Parathyroid adenoma (tissue), 2 donors: ENCODE measurements around the gene MRPL36.

Experiments
- H2AFZ ChIP-seq: fragments of 300-600 bp; sonication (generic); one replicate; pipeline ENCODE4 v1.7.0; 2017; ENCODE audit warnings: antibody characterized with exemption, mild to moderate bottlenecking
- H3K27ac ChIP-seq: fragments of 300-600 bp; sonication (generic); one replicate; pipeline ENCODE4 v1.7.0; 2017
- H3K27me3 ChIP-seq: fragments of 300-600 bp; sonication (generic); one replicate; pipeline ENCODE4 v1.7.0; 2017; ENCODE audit warnings: low read length; ENCODE audit not compliant: control insufficient read depth, insufficient read depth
- H3K36me3 ChIP-seq: fragments of 300-600 bp; sonication (generic); one replicate; pipeline ENCODE4 v1.7.0; 2017; ENCODE audit warnings: low read length; ENCODE audit not compliant: control insufficient read depth, insufficient read depth
- H3K4me1 ChIP-seq: fragments of 300-600 bp; sonication (generic); one replicate; pipeline ENCODE4 v1.7.0; 2017; ENCODE audit warnings: control low read depth
- H3K4me2 ChIP-seq: fragments of 300-600 bp; sonication (generic); one replicate; pipeline ENCODE4 v1.7.0; 2017; ENCODE audit warnings: low read length
- H3K4me3 ChIP-seq: fragments of 300-600 bp; sonication (generic); one replicate; pipeline ENCODE4 v1.7.0; 2017; ENCODE audit warnings: low read depth, low read length
- H3K79me2 ChIP-seq: fragments of 300-600 bp; sonication (generic); one replicate; pipeline ENCODE4 v1.7.0; 2017; ENCODE audit warnings: control low read depth
- H3K9ac ChIP-seq: fragments of 300-600 bp; sonication (generic); one replicate; pipeline ENCODE4 v1.7.0; 2017; ENCODE audit warnings: mild to moderate bottlenecking
- H3K9me3 ChIP-seq: fragments of 300-600 bp; sonication (generic); one replicate; pipeline ENCODE4 v1.7.0; 2017; ENCODE audit warnings: low read length; ENCODE audit not compliant: control insufficient read depth
- TF ChIP-seq, protein P1 (sequence below): fragments of 300-600 bp; sonication (generic); IDR thresholded peaks from one replicate; pipeline ENCODE4 v1.7.0; 2017; ENCODE audit warnings: antibody characterized with exemption, mild to moderate bottlenecking
- donor health status: primary hyperparathyroidism.

Gene MRPL36

DNA sequence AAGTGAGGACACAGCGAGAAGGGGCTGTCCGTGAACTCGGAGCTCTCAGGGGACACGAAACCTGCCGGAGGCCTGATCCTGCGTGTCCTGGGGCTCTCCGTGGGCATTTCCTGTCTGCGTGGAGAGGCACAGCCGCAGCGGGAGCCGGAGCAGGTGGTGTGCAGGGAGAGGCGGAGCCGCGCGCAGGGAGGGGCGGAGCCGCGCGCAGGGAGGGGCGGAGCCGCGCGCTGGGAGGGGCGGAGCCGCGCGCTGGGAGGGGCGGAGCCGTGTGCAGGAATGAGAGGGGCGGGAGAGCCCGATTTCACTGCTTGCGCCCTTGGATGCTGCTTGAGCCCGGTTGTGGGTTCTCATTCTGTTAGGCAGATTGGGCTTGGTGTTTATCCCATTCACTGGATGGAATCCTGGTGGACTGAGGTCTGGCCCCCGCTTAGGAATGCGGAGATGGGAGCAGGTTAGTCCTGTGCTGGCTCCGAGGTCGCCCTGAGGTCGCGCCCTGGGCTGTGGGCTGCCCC lies 28.3 kb upstream of the MRPL36 start:
- H3K79me2 ChIP-seq: no peaks in the 10 kb centered on the region
- H3K4me2 ChIP-seq: no peak overlapping the region
- H3K9ac ChIP-seq: no peak overlapping the region
- no peak overlapping the region for H3K4me3 ChIP-seq
- H3K27me3 ChIP-seq: no peaks in the 10 kb centered on the region
- no peak overlapping the region for H3K27ac ChIP-seq
- no peaks in the 10 kb centered on the region for H3K36me3 ChIP-seq
- H3K9me3 ChIP-seq: no peaks in the 10 kb centered on the region
- no peaks in the 10 kb centered on the region for H3K4me1 ChIP-seq
- TF ChIP-seq, protein P1, sequence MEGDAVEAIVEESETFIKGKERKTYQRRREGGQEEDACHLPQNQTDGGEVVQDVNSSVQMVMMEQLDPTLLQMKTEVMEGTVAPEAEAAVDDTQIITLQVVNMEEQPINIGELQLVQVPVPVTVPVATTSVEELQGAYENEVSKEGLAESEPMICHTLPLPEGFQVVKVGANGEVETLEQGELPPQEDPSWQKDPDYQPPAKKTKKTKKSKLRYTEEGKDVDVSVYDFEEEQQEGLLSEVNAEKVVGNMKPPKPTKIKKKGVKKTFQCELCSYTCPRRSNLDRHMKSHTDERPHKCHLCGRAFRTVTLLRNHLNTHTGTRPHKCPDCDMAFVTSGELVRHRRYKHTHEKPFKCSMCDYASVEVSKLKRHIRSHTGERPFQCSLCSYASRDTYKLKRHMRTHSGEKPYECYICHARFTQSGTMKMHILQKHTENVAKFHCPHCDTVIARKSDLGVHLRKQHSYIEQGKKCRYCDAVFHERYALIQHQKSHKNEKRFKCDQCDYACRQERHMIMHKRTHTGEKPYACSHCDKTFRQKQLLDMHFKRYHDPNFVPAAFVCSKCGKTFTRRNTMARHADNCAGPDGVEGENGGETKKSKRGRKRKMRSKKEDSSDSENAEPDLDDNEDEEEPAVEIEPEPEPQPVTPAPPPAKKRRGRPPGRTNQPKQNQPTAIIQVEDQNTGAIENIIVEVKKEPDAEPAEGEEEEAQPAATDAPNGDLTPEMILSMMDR: no peak
- no peak overlapping the region for H2AFZ ChIP-seq

DNA sequence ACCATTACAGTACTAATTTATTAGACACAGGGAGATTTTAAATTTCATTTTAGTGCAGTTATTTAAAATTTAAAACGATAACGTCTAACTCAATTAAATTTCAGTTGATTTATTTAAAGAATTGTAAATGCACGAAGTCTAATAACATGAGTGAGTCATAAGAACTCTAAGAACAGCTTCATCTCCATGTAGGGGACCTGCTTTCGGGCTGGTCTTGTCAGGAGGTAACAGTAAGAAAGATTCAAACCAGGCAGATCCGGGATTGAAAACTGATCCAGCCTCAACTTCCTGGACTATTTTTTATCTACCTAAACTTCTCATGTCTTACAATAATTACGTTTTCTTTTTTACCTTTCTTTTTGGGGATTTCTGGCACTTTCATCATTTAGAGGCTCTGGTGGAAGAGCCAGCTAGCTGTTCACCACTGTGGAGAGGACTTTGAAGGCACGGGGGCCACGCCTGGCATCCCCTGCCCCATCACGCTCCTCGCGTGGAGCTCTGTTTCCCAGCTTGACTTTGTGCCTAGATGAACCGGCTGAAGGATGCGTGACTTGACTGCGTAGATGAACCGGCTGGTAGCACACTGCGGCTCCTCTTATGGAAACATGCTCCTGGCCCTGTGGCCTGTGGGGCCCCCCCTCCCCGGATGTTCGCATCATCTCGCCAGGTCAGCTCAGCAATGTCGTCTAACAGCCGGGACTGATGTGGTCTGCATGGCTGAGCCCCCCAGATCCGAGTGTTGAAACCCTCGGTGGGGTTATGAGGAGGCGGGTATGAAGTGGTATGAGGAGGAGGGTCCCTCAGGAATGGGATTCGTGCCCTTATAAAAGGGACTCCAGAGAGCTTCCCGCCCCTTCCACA lies 27.6 kb upstream of the MRPL36 start:
- TF ChIP-seq, protein P1: no peak

DNA sequence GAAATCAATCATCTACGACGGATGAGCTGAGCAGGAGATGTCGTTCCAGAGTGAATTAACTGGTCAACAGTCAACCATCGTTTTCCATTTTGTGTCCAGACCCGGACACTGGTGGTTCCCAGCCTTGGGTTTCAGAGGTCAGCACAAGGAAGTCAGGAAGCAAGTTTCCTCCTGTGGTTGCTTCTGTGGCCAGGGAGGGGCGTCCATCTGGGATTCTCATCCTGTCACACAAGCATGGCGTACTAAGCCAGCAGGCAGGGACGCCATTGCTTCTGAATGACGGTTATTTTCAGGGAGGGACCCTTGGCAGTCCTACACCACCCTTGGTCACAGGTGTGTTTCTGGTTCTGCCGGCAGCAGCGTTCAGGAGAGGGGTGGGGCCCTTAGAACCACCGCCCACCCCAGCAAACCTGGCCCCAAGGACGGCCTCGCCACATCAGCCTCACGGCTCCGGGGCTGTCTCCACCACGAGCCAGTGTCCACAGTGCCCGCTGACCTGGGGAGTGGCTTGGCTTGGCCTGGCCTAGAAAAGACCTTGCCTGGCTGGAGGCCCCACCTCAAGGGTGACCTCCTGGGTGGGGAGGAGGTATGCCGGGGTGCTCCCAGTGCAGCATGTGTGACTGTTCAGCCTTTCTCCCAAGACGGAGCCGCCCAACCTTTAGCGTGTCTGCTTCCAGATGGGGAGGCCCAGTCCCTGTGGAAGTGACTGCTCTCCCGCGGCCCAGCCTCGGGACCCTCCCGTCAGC lies 26.8 kb upstream of the MRPL36 start:
- Histone ChIP-seq H3K9ac (no peak overlapping the region), H2AFZ (no peak overlapping the region), H3K4me2 (no peak overlapping the region), H3K27me3 (no peaks in the 10 kb centered on the region), H3K4me1 (no peaks in the 10 kb centered on the region), H3K4me3 (no peak overlapping the region), H3K79me2 (no peaks in the 10 kb centered on the region), H3K36me3 (no peaks in the 10 kb centered on the region), H3K27ac (no peak overlapping the region), H3K9me3 (no peaks in the 10 kb centered on the region)
- TF ChIP-seq, protein P1: no peak

More for the DNA sequence above, 27.6 kb upstream of the MRPL36 start:
- no peak overlapping the region for H3K4me3 ChIP-seq
- H3K9ac ChIP-seq: no peak overlapping the region
- no peaks in the 10 kb centered on the region for H3K27me3 ChIP-seq
- no peaks in the 10 kb centered on the region for H3K4me1 ChIP-seq
- no peaks in the 10 kb centered on the region for H3K79me2 ChIP-seq
- H2AFZ ChIP-seq: no peak overlapping the region
- H3K9me3 ChIP-seq: no peaks in the 10 kb centered on the region
- no peak overlapping the region for H3K27ac ChIP-seq
- H3K36me3 ChIP-seq: no peaks in the 10 kb centered on the region
- no peak overlapping the region for H3K4me2 ChIP-seq

DNA sequence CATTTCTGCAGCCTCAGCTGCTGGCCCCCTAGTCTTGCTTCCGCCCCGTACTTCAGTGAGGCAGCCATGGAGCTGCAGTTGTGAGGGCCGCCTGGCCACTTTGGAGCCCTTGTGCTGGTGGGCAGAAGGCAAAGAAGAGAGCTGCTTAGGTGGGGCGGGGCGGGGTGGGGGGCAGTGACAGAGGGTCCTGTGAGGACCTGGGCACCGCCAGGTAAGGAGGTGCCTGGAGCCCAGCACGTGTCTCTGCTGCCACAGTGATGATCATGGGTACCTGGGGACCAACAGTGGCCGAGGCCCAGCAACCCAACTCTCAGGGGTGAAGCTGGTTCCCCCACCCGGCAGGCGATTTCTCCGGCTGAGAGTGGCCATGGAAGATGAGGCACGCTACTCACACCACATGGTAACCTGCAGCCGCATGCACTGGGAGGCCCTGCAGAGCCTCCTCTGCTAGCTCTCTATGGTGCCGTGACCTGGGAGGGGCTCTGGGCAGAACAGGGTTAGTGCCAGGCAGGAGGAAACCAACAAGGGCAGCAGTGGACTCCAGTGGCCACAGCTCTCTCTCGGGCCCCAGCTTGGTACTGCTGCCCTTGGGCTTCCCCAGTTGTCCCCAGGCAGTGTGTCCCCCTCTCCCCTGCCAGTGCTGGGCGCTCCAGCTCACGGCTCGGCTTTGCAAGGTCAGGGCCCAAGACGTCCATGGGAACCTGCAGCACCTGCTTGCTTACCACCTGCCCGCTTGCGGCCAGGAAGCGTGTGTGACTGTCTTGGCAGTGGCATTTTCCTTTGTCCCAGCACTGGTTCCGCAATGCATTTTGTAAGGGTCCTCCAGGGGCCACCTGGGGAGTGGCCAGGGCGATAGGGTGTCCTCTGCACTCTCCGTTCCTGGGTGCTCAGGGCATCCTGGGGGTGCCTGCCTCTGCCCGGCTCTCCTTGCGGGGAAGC lies 25.5 kb upstream of the MRPL36 start:
- TF ChIP-seq, protein P1: no peak
- Histone ChIP-seq H3K9me3 (no peaks in the 10 kb centered on the region), H3K27me3 (no peaks in the 10 kb centered on the region), H3K36me3 (no peaks in the 10 kb centered on the region), H3K4me3 (no peak overlapping the region), H3K4me2 (no peak overlapping the region), H2AFZ (no peak overlapping the region), H3K27ac (no peak overlapping the region), H3K79me2 (no peaks in the 10 kb centered on the region), H3K9ac (no peak overlapping the region), H3K4me1 (no peaks in the 10 kb centered on the region)
